GM21529 (cell line): Measurements from ENCODE around the gene CCNDBP1.

Source experiments
- ATAC-seq: cut with Tn5 transposase; IDR thresholded peaks from one replicate; pipeline ENCODE4 v1.9.1; 2021; ENCODE audit not compliant: unreplicated experiment

Gene CCNDBP1

DNA sequence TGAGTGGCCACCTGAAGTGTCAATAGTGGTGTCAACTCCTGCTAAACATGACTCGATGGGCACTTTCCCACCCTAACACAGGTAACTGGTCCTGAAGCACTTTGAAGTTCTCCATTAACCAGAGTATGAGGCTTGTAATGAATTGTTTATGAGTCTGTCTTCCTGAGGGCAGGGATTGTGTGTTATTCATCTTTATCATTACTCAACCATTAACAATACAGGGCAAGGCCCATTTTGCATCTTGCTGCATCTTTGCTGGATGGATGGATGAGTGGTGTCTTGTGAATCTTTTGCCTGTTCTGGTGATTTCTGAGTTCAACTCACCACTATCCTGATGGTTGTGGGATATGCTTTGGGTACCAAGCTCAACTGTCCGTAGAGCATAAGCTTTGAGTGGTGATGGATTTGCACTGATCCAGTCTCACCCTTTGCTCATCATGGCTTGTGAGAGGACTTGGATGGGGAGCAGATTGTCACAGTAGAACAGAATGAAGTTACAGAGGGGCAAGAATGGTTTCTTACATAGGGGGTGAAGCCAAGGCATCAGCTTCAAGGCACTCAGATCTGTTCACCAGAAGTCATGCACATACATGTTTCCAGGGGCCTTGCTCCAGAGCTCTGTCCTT, 57.9 kb downstream of the CCNDBP1 start:
- ATAC-seq: no peak

DNA sequence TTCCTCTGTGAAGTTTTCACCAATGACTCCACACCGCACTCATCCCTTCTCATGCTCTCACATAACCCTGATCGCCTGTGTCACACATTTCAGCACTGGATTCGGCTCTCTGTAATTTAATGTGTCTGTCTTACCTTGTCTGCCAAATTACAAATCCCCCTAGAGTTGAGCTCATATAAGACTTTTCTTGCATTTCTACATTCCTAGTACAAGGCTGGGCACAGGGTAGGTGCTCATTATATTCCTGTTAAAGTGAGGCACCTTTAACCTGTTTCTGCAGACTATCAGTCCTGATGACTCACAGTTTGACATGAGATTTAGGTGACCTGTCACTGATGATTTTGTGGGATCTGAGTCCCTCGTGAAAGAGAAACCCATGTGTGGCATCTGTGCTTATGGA, 58.9 kb downstream of the CCNDBP1 start:
- ATAC-seq: no peak

DNA sequence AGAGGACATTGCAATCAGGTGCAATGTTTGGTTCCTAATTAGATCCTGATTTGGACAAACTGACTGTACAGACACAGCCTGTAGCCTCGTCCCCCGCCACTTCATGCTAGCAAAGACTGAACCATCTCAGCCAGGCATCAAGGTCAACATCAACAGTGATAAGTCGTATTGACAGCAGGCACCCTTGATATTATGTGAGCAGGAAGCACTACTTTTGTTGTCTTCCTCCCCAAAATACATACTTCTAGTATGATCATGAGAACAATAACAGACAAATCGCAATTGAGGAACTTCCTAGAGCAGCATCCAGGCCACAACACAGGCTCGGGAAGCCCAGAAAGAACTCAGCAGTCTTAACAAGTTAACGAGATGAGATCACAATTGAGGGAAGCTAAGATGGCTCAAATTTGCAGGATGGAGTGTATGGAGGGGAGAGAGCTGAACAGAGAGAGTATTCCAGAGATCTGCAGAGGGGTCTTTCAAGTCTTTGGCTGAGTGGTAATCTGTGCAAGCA, 61.1 kb downstream of the CCNDBP1 start:
- ATAC-seq: no peak
